Measurements from ENCODE around the gene DPEP2NB.

Gene DPEP2NB

DNA sequence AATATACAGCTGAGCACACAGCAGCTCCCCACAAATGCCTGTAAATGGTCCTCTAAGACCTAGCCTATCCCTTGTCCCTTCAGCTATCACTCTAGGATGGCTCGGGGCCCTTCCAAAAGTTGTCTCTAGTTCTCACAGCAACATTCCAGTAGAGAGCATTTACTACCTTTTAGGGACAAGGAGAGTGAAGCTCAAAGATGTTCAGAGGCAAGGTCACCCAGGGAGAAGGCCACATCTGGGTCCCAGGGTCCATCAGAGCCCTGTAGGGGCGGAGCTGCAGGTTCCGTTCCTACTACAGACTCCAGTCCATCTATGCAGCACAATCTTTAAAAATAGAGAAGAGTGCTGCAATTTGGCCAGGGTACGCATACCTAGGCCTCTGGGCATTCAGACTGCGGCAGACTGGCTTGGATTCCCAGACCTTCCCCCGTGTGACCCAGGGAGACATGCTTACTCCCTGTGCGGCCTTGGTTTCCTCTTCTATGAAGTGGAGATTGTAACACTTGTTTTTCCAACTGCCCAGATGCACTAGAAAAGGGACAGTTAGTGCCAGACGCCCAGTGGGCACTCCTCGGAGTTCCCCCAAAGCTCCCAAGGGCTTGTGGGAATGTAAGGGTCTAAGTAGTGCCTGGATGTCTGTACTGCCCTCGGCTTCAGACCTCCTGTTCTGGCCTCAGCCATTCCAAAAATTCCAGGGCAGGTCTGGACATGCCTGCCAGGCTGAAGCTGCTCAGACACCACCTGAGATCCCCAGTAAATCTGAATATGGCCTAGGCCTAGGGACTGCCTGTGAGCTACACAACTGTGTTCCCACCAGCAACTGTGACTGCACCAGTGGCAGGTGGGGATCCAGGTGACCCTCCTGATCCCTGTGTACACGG, 49.8 kb downstream of the DPEP2NB start:
- DNase-seq (ENCODE audit: low read depth): peak; percentile 48
- H3K4me3 ChIP-seq (ENCODE audit: low read depth, low read length): peak overlapping the region; percentile 84
- TF ChIP-seq, protein P1, sequence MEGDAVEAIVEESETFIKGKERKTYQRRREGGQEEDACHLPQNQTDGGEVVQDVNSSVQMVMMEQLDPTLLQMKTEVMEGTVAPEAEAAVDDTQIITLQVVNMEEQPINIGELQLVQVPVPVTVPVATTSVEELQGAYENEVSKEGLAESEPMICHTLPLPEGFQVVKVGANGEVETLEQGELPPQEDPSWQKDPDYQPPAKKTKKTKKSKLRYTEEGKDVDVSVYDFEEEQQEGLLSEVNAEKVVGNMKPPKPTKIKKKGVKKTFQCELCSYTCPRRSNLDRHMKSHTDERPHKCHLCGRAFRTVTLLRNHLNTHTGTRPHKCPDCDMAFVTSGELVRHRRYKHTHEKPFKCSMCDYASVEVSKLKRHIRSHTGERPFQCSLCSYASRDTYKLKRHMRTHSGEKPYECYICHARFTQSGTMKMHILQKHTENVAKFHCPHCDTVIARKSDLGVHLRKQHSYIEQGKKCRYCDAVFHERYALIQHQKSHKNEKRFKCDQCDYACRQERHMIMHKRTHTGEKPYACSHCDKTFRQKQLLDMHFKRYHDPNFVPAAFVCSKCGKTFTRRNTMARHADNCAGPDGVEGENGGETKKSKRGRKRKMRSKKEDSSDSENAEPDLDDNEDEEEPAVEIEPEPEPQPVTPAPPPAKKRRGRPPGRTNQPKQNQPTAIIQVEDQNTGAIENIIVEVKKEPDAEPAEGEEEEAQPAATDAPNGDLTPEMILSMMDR (conservative IDR thresholded peaks at IDR 0.05; ENCODE audit: low read depth, low read length): no peak

GRCh38 chr16:67964477-67965131, 51.1 kb downstream of the DPEP2NB start:
- TF ChIP-seq, protein P1 (conservative IDR thresholded peaks at IDR 0.05; ENCODE audit: low read depth, low read length): no peak
- no peak overlapping the region for H3K4me3 ChIP-seq (ENCODE audit: low read depth, low read length)
- DNase-seq (ENCODE audit: low read depth): no peak

DNA sequence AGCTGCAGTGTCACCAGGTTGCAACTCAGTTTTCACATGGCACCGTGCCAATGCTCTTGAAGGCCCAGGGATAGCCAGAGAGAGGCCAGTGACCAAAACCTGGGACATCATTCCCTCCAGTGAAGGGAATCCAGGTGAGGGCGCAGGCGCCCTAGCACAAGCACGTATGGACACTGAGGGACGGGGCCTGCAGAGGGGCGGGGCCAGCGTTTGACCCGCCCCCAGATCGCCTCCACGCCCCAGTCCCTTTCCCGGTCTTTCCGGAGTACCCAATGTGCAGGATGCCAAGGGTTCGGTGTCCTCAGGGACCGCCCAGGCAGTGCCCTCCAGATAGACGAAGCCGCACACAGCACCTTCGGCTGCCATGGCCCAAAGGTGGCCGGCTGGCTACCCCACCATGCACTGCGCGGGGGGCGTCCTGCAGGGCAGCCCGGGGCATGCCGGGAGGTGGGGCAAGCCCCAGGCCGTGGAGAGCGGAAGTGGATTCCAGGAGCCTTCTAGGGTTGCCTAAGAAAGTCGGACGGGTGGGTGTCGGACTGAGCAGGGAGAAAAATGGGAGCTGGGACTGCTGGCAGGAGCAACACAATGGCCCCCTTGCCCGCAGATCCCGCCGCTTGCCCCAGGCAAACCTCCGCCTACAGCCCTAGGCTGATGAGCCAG, 51.9 kb downstream of the DPEP2NB start:
- H3K4me3 ChIP-seq (ENCODE audit: low read depth, low read length): peak overlapping the region; percentile 34
- peak; percentile 26 for DNase-seq (ENCODE audit: low read depth)
- TF ChIP-seq, protein P1 (conservative IDR thresholded peaks at IDR 0.05; ENCODE audit: low read depth, low read length): no peak

All from choroid plexus epithelial cell (primary cell).